HEK293T (cell line): Measurements from ENCODE around the gene PROCA1.

Source experiments
- FOXM1 ChIP-seq: fragments of 450-650 bp; IDR thresholded peaks from 2 replicates; pipeline ENCODE4 v1.6.1; 2017; ENCODE audit warnings: mild to moderate bottlenecking, borderline replicate concordance
- HDGF ChIP-seq: fragments of 450-650 bp; IDR thresholded peaks from 2 replicates; pipeline ENCODE4 v1.6.1; 2017; ENCODE audit warnings: antibody characterized with exemption, borderline replicate concordance
- LEF1 ChIP-seq: fragments of 450-650 bp; IDR thresholded peaks from 2 replicates; pipeline ENCODE4 v1.6.1; 2017; ENCODE audit warnings: mild to moderate bottlenecking, borderline replicate concordance
- SP1 ChIP-seq: fragments of 450-650 bp; IDR thresholded peaks from 2 replicates; pipeline ENCODE4 v1.6.1; 2017
- SUZ12 ChIP-seq: fragments of 450-650 bp; IDR thresholded peaks from 2 replicates; pipeline ENCODE4 v1.6.1; 2016; ENCODE audit warnings: mild to moderate bottlenecking
- TARDBP ChIP-seq: fragments of 450-650 bp; IDR thresholded peaks from 2 replicates; pipeline ENCODE4 v1.6.1; 2016

- no peak for TF ChIP-seq SUZ12
- TF ChIP-seq SP1, result no peak
- TF ChIP-seq HDGF, result no peak
- no peak for TF ChIP-seq TARDBP
- no peak for TF ChIP-seq LEF1
- no peak for TF ChIP-seq FOXM1
Measured at GRCh38 chr17:28738680-28739384, 27.1 kb upstream of the PROCA1 start.
